Muscle of arm (tissue), 12 donors: Measurements from ENCODE around the gene DDX27. TPM values are rescaled to one million over a fixed set of nuclear protein-coding genes. Genes with fewer than 3 reads are reported as not detected.

Experiments used
- DNase-seq: peaks from one replicate; pipeline ENCODE4 v3.0.0-alpha.2; 2013
- polyA plus RNA-seq, 12 donors: library from polyadenylated mRNA; unstranded; fragments of 120-200 nt; gene quantifications; one replicate each; pipeline ENCODE4 v1.2.1, GENCODE V29; 2013; ENCODE audit not compliant: insufficient read length in 12 of 12

The DDX27 gene
- polyA plus RNA-seq, 12 donors = 23.6 to 44.0 (median 29.4) TPM; not detected in 1

- DNase-seq = peak; percentile 52
Observed at GRCh38 chr20:49276161-49276960, 57.1 kb downstream of the DDX27 start.

GRCh38 chr20:49276961-49277785 lies 58.0 kb downstream of the DDX27 start:
- DNase-seq = peak; percentile 55

- DNase-seq = no peak
Observed at GRCh38 chr20:49277786-49278035, 58.5 kb downstream of the DDX27 start.

GRCh38 chr20:49278036-49278817 lies 59.0 kb downstream of the DDX27 start, which contains the start of gene ZNFX1:
Gene ZNFX1 (minus strand): TSS chr20:49278057. CDS start chr20:49275839, 2,218 bp downstream.
- DNase-seq = peak; percentile 99

GRCh38 chr20:49278818-49279676 lies 59.8 kb downstream of the DDX27 start:
- no peak for DNase-seq

GRCh38 chr20:49279677-49280462 lies 60.7 kb downstream of the DDX27 start:
- no peak for DNase-seq

- no peak for DNase-seq
Observed at GRCh38 chr20:49280463-49281058, 61.3 kb downstream of the DDX27 start.

GRCh38 chr20:49281059-49281912 lies 62.1 kb downstream of the DDX27 start:
- DNase-seq = no peak

GRCh38 chr20:49281913-49282467 lies 62.8 kb downstream of the DDX27 start:
- no peak for DNase-seq

GRCh38 chr20:49282584-49283171 lies 63.5 kb downstream of the DDX27 start:
- no peak for DNase-seq

- DNase-seq = no peak
Observed at GRCh38 chr20:49283176-49283702, 64.0 kb downstream of the DDX27 start.

- no peak for DNase-seq
Observed at GRCh38 chr20:49283703-49284625, 64.7 kb downstream of the DDX27 start.

GRCh38 chr20:49284818-49285217 lies 65.6 kb downstream of the DDX27 start:
- no peak for DNase-seq

GRCh38 chr20:49285233-49285668 lies 66.0 kb downstream of the DDX27 start:
- no peak for DNase-seq

GRCh38 chr20:49285813-49286494 lies 66.7 kb downstream of the DDX27 start:
- DNase-seq = no peak
